Measurements from ENCODE around the gene PTPRD.
"Not testable (repeated sequence)": the region's sequence is repeated elsewhere in the genome, so short reads cannot be mapped to it uniquely, and the experiment has no call there.

The PTPRD gene

GRCh38 chr9:9560382-9561035 is 1052.3 kb downstream of the PTPRD start:
- no peak for DNase-seq

DNA sequence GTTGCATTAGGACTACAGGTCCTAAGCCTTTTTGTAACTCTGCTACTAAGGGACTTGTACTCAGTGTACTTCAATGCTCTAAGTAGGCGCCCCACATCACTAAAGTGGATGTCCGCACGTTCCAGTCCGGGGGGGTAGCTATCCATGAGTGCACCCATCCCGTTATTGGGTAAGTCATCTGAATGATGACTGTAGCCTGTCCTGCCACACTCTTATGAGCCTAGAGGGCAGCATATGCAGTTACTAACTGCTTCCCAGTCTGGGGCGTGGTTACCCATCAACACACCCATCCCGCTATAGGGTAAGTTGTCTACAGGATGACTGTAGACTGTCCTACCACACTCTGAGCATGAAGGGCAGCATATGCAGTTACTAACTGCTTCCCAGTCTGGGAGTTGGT is 1053.9 kb downstream of the PTPRD start:
- DNase-seq: no peak

- DNase-seq: no peak
Observed at GRCh38 chr9:9557804-9558334, 1054.9 kb downstream of the PTPRD start.

GRCh38 chr9:9556865-9557803 is 1055.7 kb downstream of the PTPRD start:
- no peak for DNase-seq

- DNase-seq: no peak
Observed at GRCh38 chr9:9552665-9553064, 1060.1 kb downstream of the PTPRD start.

- DNase-seq: no peak
Observed at GRCh38 chr9:9538766-9539165, 1074.0 kb downstream of the PTPRD start.

DNA sequence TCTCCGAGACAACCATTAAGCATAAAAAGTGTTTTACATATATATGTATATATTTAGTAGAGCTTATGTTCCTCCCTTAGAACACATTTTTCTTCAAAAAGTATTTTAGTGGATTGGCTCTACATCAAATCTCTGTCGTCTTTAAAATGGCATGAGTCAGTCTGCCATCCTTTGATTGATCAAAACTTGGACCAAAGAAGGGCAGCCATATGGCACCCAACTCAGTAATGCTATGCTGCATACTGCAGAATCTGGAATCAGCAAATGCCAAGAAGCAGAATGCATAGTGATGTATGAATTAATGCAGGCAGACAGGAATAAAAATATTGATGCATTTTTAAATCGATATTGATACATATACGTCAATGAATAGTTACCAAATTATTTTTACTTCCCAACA is 1074.4 kb downstream of the PTPRD start:
- DNase-seq: no peak

DNA sequence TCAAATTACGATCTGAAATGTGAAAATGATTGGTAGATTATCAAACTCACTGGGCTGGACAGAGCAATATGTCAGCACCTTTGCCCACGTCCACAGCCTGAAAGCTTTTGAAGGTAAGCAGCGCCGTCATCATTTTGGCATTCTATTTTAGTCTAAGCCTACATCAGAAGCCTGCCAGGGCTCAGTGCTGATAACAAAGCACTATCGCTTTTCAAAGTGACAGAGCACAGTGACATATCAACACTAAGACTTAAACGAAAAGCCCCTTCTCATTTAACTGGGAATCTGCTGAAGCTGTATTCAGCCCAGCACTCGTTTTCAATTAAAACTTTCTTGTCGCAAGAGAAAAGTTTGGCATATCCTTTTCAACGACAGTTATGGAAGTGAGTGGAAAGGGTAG is 1076.3 kb downstream of the PTPRD start:
- DNase-seq: no peak

- no peak for DNase-seq
Observed at GRCh38 chr9:9523476-9524139, 1089.2 kb downstream of the PTPRD start.

DNA sequence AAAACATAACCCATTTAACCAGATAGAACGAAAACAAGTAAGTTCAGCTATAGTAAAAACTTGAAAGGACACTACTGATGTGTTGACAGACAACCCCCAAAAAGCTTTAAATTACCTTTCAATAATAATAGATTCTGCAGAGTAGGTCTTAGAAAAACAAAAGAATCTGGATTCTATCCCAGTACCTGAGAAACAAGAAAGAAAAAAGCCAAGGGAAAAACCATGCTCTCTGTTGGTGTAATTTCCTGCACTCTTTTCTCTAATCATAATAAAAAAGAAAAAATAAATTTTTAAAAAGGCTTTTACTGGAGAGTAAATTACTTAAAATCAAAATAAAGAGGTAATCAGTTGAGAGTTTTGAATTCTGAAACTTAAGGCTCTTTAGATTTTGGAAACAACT is 1090.4 kb downstream of the PTPRD start:
- DNase-seq: no peak

GRCh38 chr9:9521033-9521779 is 1091.6 kb downstream of the PTPRD start:
- DNase-seq: no peak

GRCh38 chr9:9504869-9505268 is 1107.9 kb downstream of the PTPRD start:
- DNase-seq: no peak

DNA sequence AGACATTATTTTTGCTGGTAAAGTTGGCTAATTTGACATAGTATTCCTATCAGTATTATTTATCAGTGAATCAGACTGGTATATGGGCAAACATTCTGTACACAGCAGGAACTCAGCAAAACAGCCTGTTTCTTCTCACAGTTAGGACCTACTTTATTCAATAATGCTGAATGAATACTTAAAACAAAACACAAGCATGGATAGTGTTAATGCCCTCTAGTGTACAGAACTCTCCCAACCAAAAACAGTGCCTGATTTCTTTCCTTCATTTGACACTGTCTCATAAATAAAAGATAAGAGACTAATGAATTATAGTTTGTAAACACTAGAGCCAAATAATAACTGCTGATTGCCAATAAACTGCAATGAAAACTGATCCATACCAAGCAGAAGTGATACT is 1113.3 kb downstream of the PTPRD start:
- DNase-seq: no peak

- no peak for DNase-seq
Observed at GRCh38 chr9:9498846-9499245, 1114.0 kb downstream of the PTPRD start.

- DNase-seq: no peak
Observed at GRCh38 chr9:9498128-9498527, 1114.7 kb downstream of the PTPRD start.

- DNase-seq: no peak
Observed at GRCh38 chr9:9494336-9494735, 1118.5 kb downstream of the PTPRD start.

- DNase-seq: no peak
Observed at GRCh38 chr9:9492506-9492905, 1120.3 kb downstream of the PTPRD start.

DNA sequence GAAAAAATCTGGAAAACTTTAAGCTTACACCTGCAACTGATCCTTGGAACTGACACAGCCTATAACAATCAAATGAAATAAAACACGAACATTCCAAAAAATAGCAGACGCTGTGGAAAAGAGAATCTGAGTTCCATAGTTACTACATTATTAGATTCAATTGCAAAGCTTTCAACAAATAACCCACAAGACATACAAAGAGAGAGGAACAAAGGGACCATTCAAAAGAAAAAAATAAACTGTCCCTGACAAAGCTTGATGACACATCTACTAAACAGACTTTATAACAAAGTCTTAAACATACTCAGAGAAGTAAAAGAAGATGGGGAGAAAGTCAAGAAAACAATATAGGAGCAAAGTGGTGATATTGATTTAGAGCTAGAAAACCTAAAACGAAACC is 1123.6 kb downstream of the PTPRD start:
- DNase-seq: no peak

GRCh38 chr9:9483175-9483574 is 1129.6 kb downstream of the PTPRD start:
- DNase-seq: no peak

DNA sequence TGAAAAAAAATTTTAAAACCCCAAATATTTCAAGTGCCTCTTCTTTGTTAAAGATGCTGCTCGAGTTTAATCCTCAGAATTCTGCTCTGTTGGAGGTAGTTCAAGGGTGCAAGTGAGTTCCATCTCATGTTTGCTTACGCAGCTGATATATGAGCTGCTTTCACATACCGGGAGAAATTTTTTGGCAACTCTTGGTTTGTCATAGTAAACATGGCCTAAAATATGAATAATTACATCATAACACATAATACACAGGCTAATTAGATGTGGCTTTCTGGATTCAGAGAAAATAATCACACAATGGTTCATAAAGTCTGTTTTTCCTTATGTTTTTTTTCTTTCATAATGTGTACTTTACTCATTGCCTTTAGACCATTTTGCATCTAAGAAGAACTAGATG is 1134.1 kb downstream of the PTPRD start:
- DNase-seq: no peak

- no peak for DNase-seq
Observed at GRCh38 chr9:9469271-9469670, 1143.5 kb downstream of the PTPRD start.

GRCh38 chr9:9441874-9442273 is 1170.9 kb downstream of the PTPRD start:
- not testable (repeated sequence) for DNase-seq

DNA sequence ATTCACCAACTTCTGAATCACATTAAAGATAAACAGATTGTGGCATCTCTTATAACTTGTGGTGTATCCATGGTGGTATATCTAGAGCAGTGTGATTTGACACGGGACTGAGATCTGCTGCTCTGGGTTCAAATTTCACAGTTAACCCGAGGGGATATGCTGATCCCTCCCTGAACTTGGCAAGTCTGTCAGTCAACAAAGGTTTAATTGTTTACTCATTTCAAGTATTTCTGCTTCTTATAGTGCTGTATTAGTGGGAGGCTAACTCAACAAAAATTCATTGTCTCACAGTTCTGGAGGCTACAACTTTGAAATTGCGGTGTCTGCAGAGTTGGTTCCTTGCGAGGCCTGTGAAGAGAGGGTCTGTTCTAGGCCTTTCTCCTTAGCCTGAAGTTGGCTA is 1175.2 kb downstream of the PTPRD start:
- DNase-seq: no peak

All from cortex of kidney (tissue), 1 donor.